HepG2 (cell line): ENCODE data around the gene C1orf21. TPM values are rescaled to one million over a fixed set of nuclear protein-coding genes. Genes with fewer than 3 reads are reported as not detected.

Source experiments
- ATAC-seq: fragments of 200-7000 bp; cut with Tn5 transposase; 3 replicates; pipeline ENCODE4 v1.9.1; 2020; ENCODE audit warnings: mild to moderate bottlenecking, moderate library complexity
- BruUV-seq: library from RNA; stranded (reverse); fragments of 400-500 nt; replicated peaks from 2 replicates; lab custom pipeline; 2021; lab: Mats Ljungman, UMichigan
- CTCF ChIA-PET: fragments of 300-600 bp; formaldehyde crosslinking; extraction: SDS; loops from one replicate; lab custom pipeline; 2021; ENCODE audit warnings: low total read pairs, inconsistent platforms, low intra/inter-chr PET ratio; lab: Yijun Ruan, JAX
- POLR2A ChIA-PET: fragments of 350-600 bp; sonication (Branson Sonifier 250); formaldehyde crosslinking; loops from one replicate; lab custom pipeline; 2020; ENCODE audit warnings: antibody characterized with exemption, inconsistent platforms; lab: Yijun Ruan, JAX
- DNase-seq: peaks from one replicate; pipeline ENCODE4 v3.0.0-alpha.2; 2015; ENCODE audit warnings: low spot score
- FAIRE-seq: peaks from 3 replicates; lab custom pipeline; 2011; peaks lifted over from hg19 to GRCh38; lab: Jason Lieb, UNC
- H2AFZ ChIP-seq: one replicate; pipeline ENCODE4 v1.6.1; 2011; ENCODE audit warnings: low read length, inconsistent platforms
- H3K27ac ChIP-seq: fragments of 300-600 bp; 3 replicates; pipeline ENCODE4 v1.8.0; 2011; ENCODE audit warnings: mixed run types, mild to moderate bottlenecking, mixed read lengths, low read length, inconsistent platforms; ENCODE audit not compliant: insufficient read depth; ENCODE audit errors: extremely low read length
- H3K27me3 ChIP-seq, 2 experiments: fragments of 200-600 bp in 1 of 2; 2 replicates in 1 of 2; 3 replicates in 1 of 2; pipeline versions ENCODE4 v1.6.0 to v1.8.0; 2011; ENCODE audit warnings: low read length in 2 of 2, mild to moderate bottlenecking in 2 of 2, moderate library complexity in 2 of 2, inconsistent platforms in 1 of 2; ENCODE audit not compliant: insufficient read depth in 2 of 2, control insufficient read depth in 1 of 2
- H3K36me3 ChIP-seq, 2 experiments: fragments of 200-600 bp in 1 of 2; replicated peaks in 1 of 2; 2 replicates in 1 of 2; 3 replicates in 1 of 2; pipeline versions ENCODE4 v1.5.1 to v1.8.0; 2011; ENCODE audit warnings: low read length in 2 of 2, inconsistent platforms in 1 of 2; ENCODE audit not compliant: insufficient read depth in 2 of 2, control insufficient read depth in 1 of 2
- H3K4me1 ChIP-seq: 2 replicates; pipeline ENCODE4 v1.5.1; 2012; ENCODE audit warnings: low read length, inconsistent platforms; ENCODE audit not compliant: insufficient read depth
- H3K4me2 ChIP-seq: 2 replicates; pipeline ENCODE4 v1.6.0; 2011; ENCODE audit warnings: low read depth, low read length, inconsistent platforms
- H3K4me3 ChIP-seq, 3 experiments: fragments of 200-600 bp in 1 of 3; sonication (generic), shearing (Covaris generic) in 1 of 3; replicated peaks in 1 of 3; 2 replicates each; pipeline ENCODE4 v1.5.1; 2011 to 2016; ENCODE audit warnings: low read length in 3 of 3, inconsistent platforms in 2 of 3, low read depth in 2 of 3, mild to moderate bottlenecking in 2 of 3, control low read depth in 1 of 3, mixed read lengths in 1 of 3; ENCODE audit not compliant: insufficient read depth in 1 of 3
- H3K79me2 ChIP-seq: one replicate; pipeline ENCODE4 v1.6.1; 2011; ENCODE audit warnings: low read length, inconsistent platforms; ENCODE audit not compliant: insufficient read depth
- H3K9ac ChIP-seq: 2 replicates; pipeline ENCODE4 v1.6.0; 2011; ENCODE audit warnings: mild to moderate bottlenecking, low read depth, low read length, inconsistent platforms; ENCODE audit not compliant: insufficient read depth
- H3K9me3 ChIP-seq: 2 replicates; pipeline ENCODE4 v1.5.1; 2012; ENCODE audit warnings: mild to moderate bottlenecking, low read length
- H4K20me1 ChIP-seq: 2 replicates; pipeline ENCODE4 v1.6.0; 2011; ENCODE audit warnings: inconsistent platforms, mild to moderate bottlenecking, low read length, moderate library complexity; ENCODE audit not compliant: insufficient read depth
- AKAP8 ChIP-seq: sonication (generic); formaldehyde crosslinking; IDR thresholded peaks from 2 replicates; pipeline ENCODE4 v1.5.1; 2020; ENCODE audit warnings: mild to moderate bottlenecking, missing genetic modification reagents
- ATF4 ChIP-seq, 2 experiments: fragments of 450-650 bp in 1 of 2; sonication (generic) in 1 of 2; formaldehyde crosslinking; IDR thresholded peaks; 2 replicates each; pipeline versions ENCODE4 v1.5.0 to v1.8.0; 2020 to 2022; ENCODE audit warnings: mild to moderate bottlenecking in 1 of 2, missing genetic modification reagents in 1 of 2
- DMTF1 ChIP-seq: sonication (generic); formaldehyde crosslinking; IDR thresholded peaks from 2 replicates; pipeline ENCODE4 v1.4.0; 2020; ENCODE audit warnings: mild to moderate bottlenecking, missing genetic modification reagents
- FOXA3 ChIP-seq: IDR thresholded peaks from 2 replicates; pipeline ENCODE4 v1.6.1; 2016; ENCODE audit warnings: missing genetic modification reagents, missing compliant biosample characterization
- KLF13 ChIP-seq: sonication (generic); formaldehyde crosslinking; IDR thresholded peaks from 2 replicates; pipeline ENCODE4 v1.4.0; 2020; ENCODE audit warnings: mild to moderate bottlenecking, missing genetic modification reagents
- MAFG ChIP-seq: sonication (generic); formaldehyde crosslinking; IDR thresholded peaks from 2 replicates; pipeline ENCODE4 v1.5.1; 2020; ENCODE audit warnings: mild to moderate bottlenecking, missing genetic modification reagents
- PHF21A ChIP-seq: sonication (generic); formaldehyde crosslinking; IDR thresholded peaks from 2 replicates; pipeline ENCODE4 v1.5.0; 2020; ENCODE audit warnings: mild to moderate bottlenecking, missing genetic modification reagents
- ZNF225 ChIP-seq: sonication (generic); formaldehyde crosslinking; IDR thresholded peaks from 2 replicates; pipeline ENCODE4 v1.4.0; 2020; ENCODE audit warnings: mild to moderate bottlenecking, missing genetic modification reagents
- ZNF331 ChIP-seq: sonication (generic); formaldehyde crosslinking; IDR thresholded peaks from 2 replicates; pipeline ENCODE4 v1.4.0; 2020; ENCODE audit warnings: missing genetic modification reagents
- ZNF775 ChIP-seq: sonication (generic); formaldehyde crosslinking; IDR thresholded peaks from 2 replicates; pipeline ENCODE4 v1.4.0; 2020; ENCODE audit warnings: missing genetic modification reagents, mild to moderate bottlenecking, moderate library complexity, borderline replicate concordance
- ZNF878 ChIP-seq: sonication (generic); formaldehyde crosslinking; IDR thresholded peaks from 2 replicates; pipeline ENCODE4 v1.8.1; 2023; ENCODE audit warnings: mild to moderate bottlenecking, missing genetic modification reagents, moderate library complexity
- ZSCAN21 ChIP-seq: sonication (generic); formaldehyde crosslinking; IDR thresholded peaks from 2 replicates; pipeline ENCODE4 v1.8.0; 2022; ENCODE audit warnings: mild to moderate bottlenecking, missing genetic modification reagents, moderate library complexity, borderline replicate concordance
- WGBS: methylation state at CpG from one replicate; pipeline ENCODE4 v1.1.6; 2017; ENCODE audit warnings: low lambda C conversion rate; 5-methylcytosine and 5-hydroxymethylcytosine counted together
- in situ Hi-C: cut with HindIII; loops from 2 replicates; pipeline ENCODE4 v1.10.0; 2017; ENCODE audit warnings: low pct_unique_long_range_greater_than_20kb; ENCODE audit not compliant: extremely low pct_ligation_motif_present
- intact Hi-C: fragments of 100-400 bp; cut with micrococcal nuclease; formaldehyde crosslinking; loops from one replicate; pipeline ENCODE4 v1.10.0; 2022; ENCODE audit not compliant: unreplicated experiment
- polyA plus RNA-seq, 8 experiments: library from polyadenylated mRNA; depleted of rRNA in 3 of 8; stranded (reverse) in 7 of 8; unstranded in 1 of 8; fragments of >200 nt; fragmentation: Illumina TruSeq in 4 of 8; extraction: Trizol in 4 of 8; gene quantifications; 2 replicates each; pipeline versions ENCODE4 v1.2.1 to v1.2.3, GENCODE V29; 2011 to 2016; ENCODE audit warnings: low read depth in 4 of 8, missing spikeins in 1 of 8, mixed read lengths in 1 of 8; ENCODE audit not compliant: insufficient read depth in 1 of 8
- total RNA-seq, 5 experiments: library from RNA; depleted of rRNA; stranded (reverse); fragments of >200 nt; fragmentation: Illumina TruSeq; extraction: Trizol; gene quantifications; 2 replicates each; pipeline ENCODE4 v1.2.3, GENCODE V29; 2016; ENCODE audit warnings: low read depth in 1 of 5
- TF ChIP-seq, protein P1 (sequence below): sonication (generic); formaldehyde crosslinking; conservative IDR thresholded peaks from 2 replicates; pipeline ENCODE4 v1.8.0; 2022; ENCODE audit warnings: mild to moderate bottlenecking, moderate library complexity, missing genetic modification reagents
- TF ChIP-seq, protein P2 (sequence below): sonication (generic); formaldehyde crosslinking; IDR thresholded peaks from 2 replicates; pipeline ENCODE4 v1.5.0; 2020; ENCODE audit warnings: mild to moderate bottlenecking, missing genetic modification reagents

The C1orf21 gene
- total and polyA plus RNA-seq, 2 of the 13 experiments (the other 11 are each of a cell fraction or from before 2014, with no cell fraction given) = not detected

DNA sequence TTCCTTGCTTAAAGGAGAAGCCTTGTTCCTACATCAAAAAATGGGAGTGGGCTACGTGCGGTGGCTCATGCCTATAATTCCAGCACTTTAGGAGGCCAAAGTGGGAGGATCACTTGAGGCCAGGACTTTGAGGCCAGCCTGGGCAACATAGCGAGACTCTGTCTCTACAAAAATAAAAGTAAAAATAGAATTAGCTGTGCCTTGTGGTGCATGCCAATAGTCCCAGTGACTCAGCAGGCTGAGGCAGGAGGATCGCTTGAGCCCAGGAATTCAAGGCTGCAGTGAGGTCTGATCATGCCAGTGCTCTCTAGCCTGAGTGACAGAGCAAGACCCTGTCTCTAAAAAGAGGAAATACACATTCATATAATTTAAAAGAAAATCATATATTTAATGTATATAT, 127.1 kb downstream of the C1orf21 start:
- no peaks in the 10 kb centered on the region for H3K27me3 ChIP-seq
- DNase-seq (no peak), FAIRE-seq (no peak), ATAC-seq (no peak)
- 62% methylated on average over 4 of the region's 4 CpGs for WGBS
- no peak overlapping the region for H3K9ac ChIP-seq
- no peaks in the 10 kb centered on the region for H3K79me2 ChIP-seq
- in situ Hi-C loops (no loop called here), intact Hi-C loops (no loop called here)
- H3K36me3 ChIP-seq = no peaks in the 10 kb centered on the region
- no peaks in the 10 kb centered on the region for H3K4me1 ChIP-seq
- ChIA-PET CTCF (no interaction called here), POLR2A (no interaction called here)
- no peaks in the 10 kb centered on the region for H4K20me1 ChIP-seq
- H3K4me2 ChIP-seq = no peak overlapping the region
- no peak overlapping the region for H2AFZ ChIP-seq
- no peaks in the 10 kb centered on the region for H3K9me3 ChIP-seq
- H3K4me3 ChIP-seq = no peak overlapping the region
- no peak overlapping the region for H3K27ac ChIP-seq
- BruUV-seq = no TSS peak
- TF ChIP-seq DMTF1 (CRISPR knock-in tag) = no peak
- no peak for TF ChIP-seq ZNF775 (CRISPR knock-in tag)
- no peak for TF ChIP-seq ZNF225
- TF ChIP-seq KLF13 (CRISPR knock-in tag) = no peak
- no peak for TF ChIP-seq MAFG (CRISPR knock-in tag)
- no peak for TF ChIP-seq ZSCAN21 (CRISPR knock-in tag)
- no peak for TF ChIP-seq ATF4 (CRISPR knock-in tag; IDR thresholded peaks at IDR 0.05)
- TF ChIP-seq, protein P1, sequence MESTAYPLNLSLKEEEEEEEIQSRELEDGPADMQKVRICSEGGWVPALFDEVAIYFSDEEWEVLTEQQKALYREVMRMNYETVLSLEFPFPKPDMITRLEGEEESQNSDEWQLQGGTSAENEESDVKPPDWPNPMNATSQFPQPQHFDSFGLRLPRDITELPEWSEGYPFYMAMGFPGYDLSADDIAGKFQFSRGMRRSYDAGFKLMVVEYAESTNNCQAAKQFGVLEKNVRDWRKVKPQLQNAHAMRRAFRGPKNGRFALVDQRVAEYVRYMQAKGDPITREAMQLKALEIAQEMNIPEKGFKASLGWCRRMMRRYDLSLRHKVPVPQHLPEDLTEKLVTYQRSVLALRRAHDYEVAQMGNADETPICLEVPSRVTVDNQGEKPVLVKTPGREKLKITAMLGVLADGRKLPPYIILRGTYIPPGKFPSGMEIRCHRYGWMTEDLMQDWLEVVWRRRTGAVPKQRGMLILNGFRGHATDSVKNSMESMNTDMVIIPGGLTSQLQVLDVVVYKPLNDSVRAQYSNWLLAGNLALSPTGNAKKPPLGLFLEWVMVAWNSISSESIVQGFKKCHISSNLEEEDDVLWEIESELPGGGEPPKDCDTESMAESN (CRISPR knock-in tag) = no peak
- TF ChIP-seq ZNF878 (CRISPR knock-in tag) = no peak
- TF ChIP-seq, protein P2, sequence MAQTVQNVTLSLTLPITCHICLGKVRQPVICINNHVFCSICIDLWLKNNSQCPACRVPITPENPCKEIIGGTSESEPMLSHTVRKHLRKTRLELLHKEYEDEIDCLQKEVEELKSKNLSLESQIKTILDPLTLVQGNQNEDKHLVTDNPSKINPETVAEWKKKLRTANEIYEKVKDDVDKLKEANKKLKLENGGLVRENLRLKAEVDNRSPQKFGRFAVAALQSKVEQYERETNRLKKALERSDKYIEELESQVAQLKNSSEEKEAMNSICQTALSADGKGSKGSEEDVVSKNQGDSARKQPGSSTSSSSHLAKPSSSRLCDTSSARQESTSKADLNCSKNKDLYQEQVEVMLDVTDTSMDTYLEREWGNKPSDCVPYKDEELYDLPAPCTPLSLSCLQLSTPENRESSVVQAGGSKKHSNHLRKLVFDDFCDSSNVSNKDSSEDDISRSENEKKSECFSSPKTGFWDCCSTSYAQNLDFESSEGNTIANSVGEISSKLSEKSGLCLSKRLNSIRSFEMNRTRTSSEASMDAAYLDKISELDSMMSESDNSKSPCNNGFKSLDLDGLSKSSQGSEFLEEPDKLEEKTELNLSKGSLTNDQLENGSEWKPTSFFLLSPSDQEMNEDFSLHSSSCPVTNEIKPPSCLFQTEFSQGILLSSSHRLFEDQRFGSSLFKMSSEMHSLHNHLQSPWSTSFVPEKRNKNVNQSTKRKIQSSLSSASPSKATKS (CRISPR knock-in tag) = no peak
- TF ChIP-seq FOXA3 (CRISPR knock-in tag) = no peak
- no peak for TF ChIP-seq ZNF331 (CRISPR knock-in tag)
- no peak for TF ChIP-seq PHF21A
- no peak for TF ChIP-seq AKAP8
